K562 (cell line): ENCODE measurements around the gene TAF5L. TPM values are rescaled to one million over a fixed set of nuclear protein-coding genes. Genes with fewer than 3 reads are reported as not detected.

Experiments used
- BACH1 ChIP-seq: fragments of 200-800 bp; sonication (Bioruptor generic); IDR thresholded peaks from 2 replicates; pipeline ENCODE4 v1.6.1; 2016; ENCODE audit warnings: missing genetic modification characterization, missing compliant biosample characterization
- CXXC5 ChIP-seq: fragments of 250-450 bp; sonication (Bioruptor Pico); IDR thresholded peaks from 2 replicates; pipeline ENCODE4 v1.8.0; 2022; ENCODE audit warnings: inconsistent platforms, mild to moderate bottlenecking, moderate library complexity
- E2F3 ChIP-seq: fragments of 250-450 bp; sonication (Bioruptor Pico); IDR thresholded peaks from 2 replicates; pipeline ENCODE4 v1.4.0; 2020; ENCODE audit warnings: mild to moderate bottlenecking
- GTF2A2 ChIP-seq: IDR thresholded peaks from 2 replicates; pipeline ENCODE4 v1.6.1; 2016; ENCODE audit warnings: mild to moderate bottlenecking, missing genetic modification characterization, missing compliant biosample characterization
- HDAC2 ChIP-seq: fragments of 450-650 bp; IDR thresholded peaks from 2 replicates; pipeline ENCODE4 v1.6.1; 2016; ENCODE audit warnings: mild to moderate bottlenecking
- KAT7 ChIP-seq: sonication (generic); formaldehyde crosslinking; IDR thresholded peaks from 2 replicates; pipeline ENCODE4 v1.8.0; 2022; ENCODE audit warnings: missing genetic modification reagents, mild to moderate bottlenecking, borderline replicate concordance
- MAZ ChIP-seq, 2 experiments: fragments of 450-650 bp in 1 of 2; sonication (generic) in 1 of 2; formaldehyde crosslinking; IDR thresholded peaks in 1 of 2; conservative IDR thresholded peaks in 1 of 2; 2 replicates each; pipeline versions ENCODE4 v1.4.0 to v1.5.0; 2020; ENCODE audit warnings: mild to moderate bottlenecking in 1 of 2, missing genetic modification reagents in 1 of 2
- MYC ChIP-seq, 2 experiments: fragments of 250-450 bp in 1 of 2; sonication (Bioruptor Pico) in 1 of 2; IDR thresholded peaks; 2 replicates each; pipeline versions ENCODE4 v1.5.1 to v1.6.1; 2012 to 2021; ENCODE audit warnings: low read depth in 2 of 2, borderline replicate concordance in 1 of 2, improper control_type of control experiment in 1 of 2, low read length in 1 of 2, mild to moderate bottlenecking in 1 of 2, moderate library complexity in 1 of 2
- MYNN ChIP-seq, 2 experiments: sonication (generic); formaldehyde crosslinking in 1 of 2; IDR thresholded peaks; 2 replicates each; pipeline versions ENCODE4 v1.5.0 to v1.6.1; 2016 to 2020; ENCODE audit warnings: antibody characterized with exemption in 1 of 2, missing genetic modification reagents in 1 of 2
- PCBP2 ChIP-seq: fragments of 200-400 bp; formaldehyde crosslinking; IDR thresholded peaks from 2 replicates; pipeline ENCODE4 v1.6.1; 2018; ENCODE audit warnings: low read length, low read depth, mild to moderate bottlenecking, moderate library complexity; ENCODE audit not compliant: poor library complexity, severe bottlenecking
- SMC3 ChIP-seq: conservative IDR thresholded peaks from 2 replicates; pipeline ENCODE4 v1.6.1; 2011; ENCODE audit warnings: low read depth, low read length, improper control_type of control experiment; ENCODE audit not compliant: insufficient read depth
- TAL1 ChIP-seq: fragments of 450-650 bp; IDR thresholded peaks from 2 replicates; pipeline ENCODE4 v1.6.1; 2016; ENCODE audit warnings: mild to moderate bottlenecking
- TEAD4 ChIP-seq, 2 experiments: sonication (generic) in 1 of 2; formaldehyde crosslinking in 1 of 2; IDR thresholded peaks; 2 replicates each; pipeline versions ENCODE4 v1.6.1 to v1.8.0; 2012 to 2022; ENCODE audit warnings: borderline replicate concordance in 1 of 2, inconsistent platforms in 1 of 2, low read length in 1 of 2, mild to moderate bottlenecking in 1 of 2, missing genetic modification reagents in 1 of 2
- polyA plus RNA-seq, 8 experiments: library from polyadenylated mRNA; depleted of rRNA in 4 of 8; stranded (reverse) in 5 of 8; unstranded in 3 of 8; fragments of >200 nt; fragmentation: Nextera tagmentation in 2 of 8; fragmentation: Illumina TruSeq in 1 of 8; extraction: Ambion mirVana in 2 of 8; extraction: Trizol in 1 of 8; gene quantifications; 2 replicates each; pipeline versions ENCODE4 v1.2.1 to v1.2.3, GENCODE V29; 2011 to 2014; ENCODE audit warnings: inconsistent platforms in 1 of 8, missing spikeins in 1 of 8
- total RNA-seq, 7 experiments: library from RNA; depleted of rRNA in 6 of 7; stranded (reverse); fragments of >200 nt in 6 of 7; fragmentation: Illumina TruSeq in 2 of 7; extraction: Trizol in 2 of 7; gene quantifications; 2 replicates each; pipeline versions ENCODE4 v1.2.1 to v1.2.3, GENCODE V29; 2011 to 2021; ENCODE audit warnings: low replicate concordance in 1 of 7
- TF ChIP-seq, protein P1 (sequence below): conservative IDR thresholded peaks from 2 replicates; pipeline ENCODE4 v1.6.1; 2011; ENCODE audit warnings: low read depth, mild to moderate bottlenecking, low read length; ENCODE audit not compliant: control insufficient read depth
- TF ChIP-seq, protein P2 (sequence below): fragments of 250-450 bp; sonication (Bioruptor Pico); IDR thresholded peaks from 2 replicates; pipeline ENCODE4 v1.5.0; 2020; ENCODE audit warnings: mild to moderate bottlenecking
- TF ChIP-seq, protein P3 (sequence below): sonication (generic); formaldehyde crosslinking; IDR thresholded peaks from 2 replicates; pipeline ENCODE4 v1.4.0; 2020; ENCODE audit warnings: mild to moderate bottlenecking, missing genetic modification reagents
- TF ChIP-seq, protein P4 (sequence below), 3 experiments: fragments of 200-800 bp in 1 of 3; fragments of 250-450 bp in 1 of 3; fragments of 450-650 bp in 1 of 3; sonication (Bioruptor Pico) in 1 of 3; sonication (Bioruptor generic) in 1 of 3; formaldehyde crosslinking in 1 of 3; IDR thresholded peaks; 2 replicates each; pipeline versions ENCODE4 v1.6.1 to v1.8.0; 2016 to 2022; ENCODE audit warnings: mild to moderate bottlenecking in 2 of 3, missing genetic modification characterization in 2 of 3, missing compliant biosample characterization in 1 of 3, moderate library complexity in 1 of 3

TAF5L gene
- total and polyA plus RNA-seq, 9 of the 15 experiments (the other 6 are each of a cell fraction or from before 2014, with no cell fraction given): 2.2 to 34.2 (median 23.3) TPM

DNA sequence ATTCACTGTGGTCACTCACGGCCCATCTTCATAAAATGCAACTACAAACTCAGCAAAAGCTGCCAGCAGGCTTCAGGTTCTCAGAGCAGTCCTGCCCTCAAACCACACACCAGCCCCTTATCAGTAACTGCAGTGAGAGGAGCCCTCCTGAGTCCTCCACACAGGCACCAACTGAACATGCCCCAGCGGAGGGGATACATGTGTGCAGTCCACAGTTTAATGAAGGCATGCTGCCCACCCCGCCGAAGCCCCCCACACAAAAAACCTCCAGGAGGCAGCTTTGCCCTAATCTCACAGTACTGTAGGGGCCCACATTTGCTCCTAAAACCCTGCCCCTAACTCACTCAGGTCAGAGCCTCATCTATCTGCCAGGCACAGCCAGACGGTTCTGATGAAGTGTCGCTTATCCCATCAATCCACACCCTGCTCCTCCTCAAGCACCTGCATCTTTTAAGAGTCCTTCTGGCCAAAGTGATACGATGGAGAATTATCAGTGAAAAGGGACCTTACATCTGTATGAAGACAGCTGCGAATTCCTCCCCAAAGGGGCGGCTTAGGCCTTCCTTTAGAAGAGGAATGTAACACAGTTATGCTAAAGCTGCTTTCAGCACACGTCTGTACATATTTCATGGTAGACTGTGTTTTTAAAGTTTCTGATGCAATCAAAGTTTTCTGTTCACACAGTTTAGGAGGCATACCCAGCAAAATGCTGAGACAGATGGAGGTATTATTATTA lies 70.9 kb downstream of the TAF5L start (continued):
- TF ChIP-seq, protein P1, sequence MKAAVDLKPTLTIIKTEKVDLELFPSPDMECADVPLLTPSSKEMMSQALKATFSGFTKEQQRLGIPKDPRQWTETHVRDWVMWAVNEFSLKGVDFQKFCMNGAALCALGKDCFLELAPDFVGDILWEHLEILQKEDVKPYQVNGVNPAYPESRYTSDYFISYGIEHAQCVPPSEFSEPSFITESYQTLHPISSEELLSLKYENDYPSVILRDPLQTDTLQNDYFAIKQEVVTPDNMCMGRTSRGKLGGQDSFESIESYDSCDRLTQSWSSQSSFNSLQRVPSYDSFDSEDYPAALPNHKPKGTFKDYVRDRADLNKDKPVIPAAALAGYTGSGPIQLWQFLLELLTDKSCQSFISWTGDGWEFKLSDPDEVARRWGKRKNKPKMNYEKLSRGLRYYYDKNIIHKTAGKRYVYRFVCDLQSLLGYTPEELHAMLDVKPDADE: peak; percentile 93
- TF ChIP-seq PCBP2: no peak
- TF ChIP-seq, protein P2, sequence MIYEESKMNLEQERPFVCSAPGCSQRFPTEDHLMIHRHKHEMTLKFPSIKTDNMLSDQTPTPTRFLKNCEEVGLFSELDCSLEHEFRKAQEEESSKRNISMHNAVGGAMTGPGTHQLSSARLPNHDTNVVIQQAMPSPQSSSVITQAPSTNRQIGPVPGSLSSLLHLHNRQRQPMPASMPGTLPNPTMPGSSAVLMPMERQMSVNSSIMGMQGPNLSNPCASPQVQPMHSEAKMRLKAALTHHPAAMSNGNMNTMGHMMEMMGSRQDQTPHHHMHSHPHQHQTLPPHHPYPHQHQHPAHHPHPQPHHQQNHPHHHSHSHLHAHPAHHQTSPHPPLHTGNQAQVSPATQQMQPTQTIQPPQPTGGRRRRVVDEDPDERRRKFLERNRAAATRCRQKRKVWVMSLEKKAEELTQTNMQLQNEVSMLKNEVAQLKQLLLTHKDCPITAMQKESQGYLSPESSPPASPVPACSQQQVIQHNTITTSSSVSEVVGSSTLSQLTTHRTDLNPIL (CRISPR knock-in tag): no peak
- TF ChIP-seq TAL1: peak; percentile 100
- TF ChIP-seq SMC3: no peak
- no peak for TF ChIP-seq E2F3 (CRISPR knock-in tag)
- peak; percentile 94 for TF ChIP-seq MYNN (IDR thresholded peaks at IDR 0.05)
- no peak for TF ChIP-seq MYNN (CRISPR knock-in tag; IDR thresholded peaks at IDR 0.05)
- TF ChIP-seq MAZ (CRISPR knock-in tag; conservative IDR thresholded peaks at IDR 0.05 in 1 of 2, IDR thresholded peaks at IDR 0.05 in 1 of 2): peak; percentile 72 to 75; a peak in 3 of 4 replicates
- TF ChIP-seq, protein P3, sequence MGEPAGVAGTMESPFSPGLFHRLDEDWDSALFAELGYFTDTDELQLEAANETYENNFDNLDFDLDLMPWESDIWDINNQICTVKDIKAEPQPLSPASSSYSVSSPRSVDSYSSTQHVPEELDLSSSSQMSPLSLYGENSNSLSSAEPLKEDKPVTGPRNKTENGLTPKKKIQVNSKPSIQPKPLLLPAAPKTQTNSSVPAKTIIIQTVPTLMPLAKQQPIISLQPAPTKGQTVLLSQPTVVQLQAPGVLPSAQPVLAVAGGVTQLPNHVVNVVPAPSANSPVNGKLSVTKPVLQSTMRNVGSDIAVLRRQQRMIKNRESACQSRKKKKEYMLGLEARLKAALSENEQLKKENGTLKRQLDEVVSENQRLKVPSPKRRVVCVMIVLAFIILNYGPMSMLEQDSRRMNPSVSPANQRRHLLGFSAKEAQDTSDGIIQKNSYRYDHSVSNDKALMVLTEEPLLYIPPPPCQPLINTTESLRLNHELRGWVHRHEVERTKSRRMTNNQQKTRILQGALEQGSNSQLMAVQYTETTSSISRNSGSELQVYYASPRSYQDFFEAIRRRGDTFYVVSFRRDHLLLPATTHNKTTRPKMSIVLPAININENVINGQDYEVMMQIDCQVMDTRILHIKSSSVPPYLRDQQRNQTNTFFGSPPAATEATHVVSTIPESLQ: no peak
- TF ChIP-seq TEAD4 (IDR thresholded peaks at IDR 0.05; ENCODE audit: low read length): peak; percentile 100
- no peak for TF ChIP-seq TEAD4 (CRISPR knock-in tag; IDR thresholded peaks at IDR 0.05; ENCODE audit: borderline replicate concordance)
- TF ChIP-seq, protein P4, sequence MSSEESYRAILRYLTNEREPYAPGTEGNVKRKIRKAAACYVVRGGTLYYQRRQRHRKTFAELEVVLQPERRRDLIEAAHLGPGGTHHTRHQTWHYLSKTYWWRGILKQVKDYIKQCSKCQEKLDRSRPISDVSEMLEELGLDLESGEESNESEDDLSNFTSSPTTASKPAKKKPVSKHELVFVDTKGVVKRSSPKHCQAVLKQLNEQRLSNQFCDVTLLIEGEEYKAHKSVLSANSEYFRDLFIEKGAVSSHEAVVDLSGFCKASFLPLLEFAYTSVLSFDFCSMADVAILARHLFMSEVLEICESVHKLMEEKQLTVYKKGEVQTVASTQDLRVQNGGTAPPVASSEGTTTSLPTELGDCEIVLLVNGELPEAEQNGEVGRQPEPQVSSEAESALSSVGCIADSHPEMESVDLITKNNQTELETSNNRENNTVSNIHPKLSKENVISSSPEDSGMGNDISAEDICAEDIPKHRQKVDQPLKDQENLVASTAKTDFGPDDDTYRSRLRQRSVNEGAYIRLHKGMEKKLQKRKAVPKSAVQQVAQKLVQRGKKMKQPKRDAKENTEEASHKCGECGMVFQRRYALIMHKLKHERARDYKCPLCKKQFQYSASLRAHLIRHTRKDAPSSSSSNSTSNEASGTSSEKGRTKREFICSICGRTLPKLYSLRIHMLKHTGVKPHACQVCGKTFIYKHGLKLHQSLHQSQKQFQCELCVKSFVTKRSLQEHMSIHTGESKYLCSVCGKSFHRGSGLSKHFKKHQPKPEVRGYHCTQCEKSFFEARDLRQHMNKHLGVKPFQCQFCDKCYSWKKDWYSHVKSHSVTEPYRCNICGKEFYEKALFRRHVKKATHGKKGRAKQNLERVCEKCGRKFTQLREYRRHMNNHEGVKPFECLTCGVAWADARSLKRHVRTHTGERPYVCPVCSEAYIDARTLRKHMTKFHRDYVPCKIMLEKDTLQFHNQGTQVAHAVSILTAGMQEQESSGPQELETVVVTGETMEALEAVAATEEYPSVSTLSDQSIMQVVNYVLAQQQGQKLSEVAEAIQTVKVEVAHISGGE (CRISPR knock-in tag; IDR thresholded peaks at IDR 0.05): peak in 1 of 3 experiments; percentile 91; a peak in 2 of 6 replicates
- TF ChIP-seq BACH1 (tag): peak; percentile 83; the same call in 1 of the 2 replicates
- no peak for TF ChIP-seq GTF2A2 (tag)
- TF ChIP-seq CXXC5 (CRISPR knock-in tag): peak; percentile 92
- peak; percentile 98 for TF ChIP-seq HDAC2
- TF ChIP-seq KAT7 (CRISPR knock-in tag): peak; percentile 43; the same call in 1 of the 2 replicates
- TF ChIP-seq MYC (IDR thresholded peaks at IDR 0.05; ENCODE audit: low read depth, low read length): peak; percentile 63
- peak; percentile 48; the same call in 1 of the 2 replicates for TF ChIP-seq MYC (CRISPR knock-in tag; IDR thresholded peaks at IDR 0.05; ENCODE audit: borderline replicate concordance, low read depth)
